A549 (cell line): ENCODE data around the gene ATRX.

Experiments used
- CBX8 ChIP-seq: fragments of 200-600 bp; sonication (generic); IDR thresholded peaks from 2 replicates; pipeline ENCODE4 v1.6.1; 2016
- EP300 ChIP-seq, 2 experiments: fragments of >200 bp; sonication (Bioruptor Twin); formaldehyde crosslinking; IDR thresholded peaks; 2 replicates in 1 of 2; 3 replicates in 1 of 2; pipeline ENCODE4 v1.6.1; 2016 to 2017
- HOXA7 ChIP-seq: fragments of 250-450 bp; sonication (Bioruptor Pico); IDR thresholded peaks from 2 replicates; pipeline ENCODE4 v1.5.0; 2020; ENCODE audit warnings: mild to moderate bottlenecking, moderate library complexity
- MAX ChIP-seq: IDR thresholded peaks from 2 replicates; pipeline ENCODE4 v1.6.1; 2012
- MAZ ChIP-seq: fragments of 150-350 bp; IDR thresholded peaks from 2 replicates; pipeline ENCODE4 v1.6.1; 2014; ENCODE audit warnings: antibody characterized with exemption, low read depth, low read length, borderline replicate concordance
- NPAS2 ChIP-seq: fragments of 250-450 bp; sonication (Bioruptor Pico); IDR thresholded peaks from 2 replicates; pipeline ENCODE4 v1.8.0; 2022; ENCODE audit warnings: mild to moderate bottlenecking, moderate library complexity, borderline replicate concordance
- NR3C1 ChIP-seq: fragments of >200 bp; sonication (Bioruptor Twin); formaldehyde crosslinking; IDR thresholded peaks from 3 replicates; pipeline ENCODE4 v1.6.1; 2017
- PBX3 ChIP-seq: IDR thresholded peaks from 2 replicates; pipeline ENCODE4 v1.6.1; 2012
- POLR2A ChIP-seq: IDR thresholded peaks from 2 replicates; pipeline ENCODE4 v1.6.1; 2012; ENCODE audit warnings: mild to moderate bottlenecking, low read length
- RCOR1 ChIP-seq: fragments of 150-350 bp; IDR thresholded peaks from 2 replicates; pipeline ENCODE4 v1.6.1; 2014; ENCODE audit warnings: antibody characterized with exemption, low read length, low read depth
- SMC3 ChIP-seq: fragments of >200 bp; sonication (Bioruptor Twin); formaldehyde crosslinking; IDR thresholded peaks from 3 replicates; pipeline ENCODE4 v1.6.1; 2018; ENCODE audit warnings: inconsistent platforms
- TF ChIP-seq, protein P1 (sequence below): fragments of >200 bp; sonication (Bioruptor Twin); formaldehyde crosslinking; IDR thresholded peaks from 3 replicates; pipeline ENCODE4 v1.5.1; 2016
- TF ChIP-seq, protein P2 (sequence below): fragments of 200-600 bp; sonication (generic); IDR thresholded peaks from 2 replicates; pipeline ENCODE4 v1.6.1; 2016; ENCODE audit warnings: antibody characterized with exemption, mild to moderate bottlenecking, moderate library complexity

- TF ChIP-seq MAZ (no peak), NPAS2 (no peak), POLR2A (no peak), EP300 (IDR thresholded peaks at IDR 0.05) (no peak), CBX8 (no peak), PBX3 (no peak), NR3C1 (no peak), HOXA7 (CRISPR knock-in tag) (no peak), RCOR1 (no peak), SMC3 (no peak), MAX (no peak)
- TF ChIP-seq, protein P1, sequence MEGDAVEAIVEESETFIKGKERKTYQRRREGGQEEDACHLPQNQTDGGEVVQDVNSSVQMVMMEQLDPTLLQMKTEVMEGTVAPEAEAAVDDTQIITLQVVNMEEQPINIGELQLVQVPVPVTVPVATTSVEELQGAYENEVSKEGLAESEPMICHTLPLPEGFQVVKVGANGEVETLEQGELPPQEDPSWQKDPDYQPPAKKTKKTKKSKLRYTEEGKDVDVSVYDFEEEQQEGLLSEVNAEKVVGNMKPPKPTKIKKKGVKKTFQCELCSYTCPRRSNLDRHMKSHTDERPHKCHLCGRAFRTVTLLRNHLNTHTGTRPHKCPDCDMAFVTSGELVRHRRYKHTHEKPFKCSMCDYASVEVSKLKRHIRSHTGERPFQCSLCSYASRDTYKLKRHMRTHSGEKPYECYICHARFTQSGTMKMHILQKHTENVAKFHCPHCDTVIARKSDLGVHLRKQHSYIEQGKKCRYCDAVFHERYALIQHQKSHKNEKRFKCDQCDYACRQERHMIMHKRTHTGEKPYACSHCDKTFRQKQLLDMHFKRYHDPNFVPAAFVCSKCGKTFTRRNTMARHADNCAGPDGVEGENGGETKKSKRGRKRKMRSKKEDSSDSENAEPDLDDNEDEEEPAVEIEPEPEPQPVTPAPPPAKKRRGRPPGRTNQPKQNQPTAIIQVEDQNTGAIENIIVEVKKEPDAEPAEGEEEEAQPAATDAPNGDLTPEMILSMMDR = no peak
- TF ChIP-seq, protein P2, sequence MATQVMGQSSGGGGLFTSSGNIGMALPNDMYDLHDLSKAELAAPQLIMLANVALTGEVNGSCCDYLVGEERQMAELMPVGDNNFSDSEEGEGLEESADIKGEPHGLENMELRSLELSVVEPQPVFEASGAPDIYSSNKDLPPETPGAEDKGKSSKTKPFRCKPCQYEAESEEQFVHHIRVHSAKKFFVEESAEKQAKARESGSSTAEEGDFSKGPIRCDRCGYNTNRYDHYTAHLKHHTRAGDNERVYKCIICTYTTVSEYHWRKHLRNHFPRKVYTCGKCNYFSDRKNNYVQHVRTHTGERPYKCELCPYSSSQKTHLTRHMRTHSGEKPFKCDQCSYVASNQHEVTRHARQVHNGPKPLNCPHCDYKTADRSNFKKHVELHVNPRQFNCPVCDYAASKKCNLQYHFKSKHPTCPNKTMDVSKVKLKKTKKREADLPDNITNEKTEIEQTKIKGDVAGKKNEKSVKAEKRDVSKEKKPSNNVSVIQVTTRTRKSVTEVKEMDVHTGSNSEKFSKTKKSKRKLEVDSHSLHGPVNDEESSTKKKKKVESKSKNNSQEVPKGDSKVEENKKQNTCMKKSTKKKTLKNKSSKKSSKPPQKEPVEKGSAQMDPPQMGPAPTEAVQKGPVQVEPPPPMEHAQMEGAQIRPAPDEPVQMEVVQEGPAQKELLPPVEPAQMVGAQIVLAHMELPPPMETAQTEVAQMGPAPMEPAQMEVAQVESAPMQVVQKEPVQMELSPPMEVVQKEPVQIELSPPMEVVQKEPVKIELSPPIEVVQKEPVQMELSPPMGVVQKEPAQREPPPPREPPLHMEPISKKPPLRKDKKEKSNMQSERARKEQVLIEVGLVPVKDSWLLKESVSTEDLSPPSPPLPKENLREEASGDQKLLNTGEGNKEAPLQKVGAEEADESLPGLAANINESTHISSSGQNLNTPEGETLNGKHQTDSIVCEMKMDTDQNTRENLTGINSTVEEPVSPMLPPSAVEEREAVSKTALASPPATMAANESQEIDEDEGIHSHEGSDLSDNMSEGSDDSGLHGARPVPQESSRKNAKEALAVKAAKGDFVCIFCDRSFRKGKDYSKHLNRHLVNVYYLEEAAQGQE = no peak
Measured at GRCh38 chrX:77786365-77786680, 307 bp upstream of the ATRX start.
